Erythroblast (primary cell): ENCODE data around the gene PLXNB1.

ENCODE experiments used
- GATA1 ChIP-seq: IDR thresholded peaks from 2 replicates; pipeline ENCODE4 v1.6.1; 2011; ENCODE audit warnings: low read depth, mild to moderate bottlenecking, control low read depth, low read length, moderate library complexity
- POLR2A ChIP-seq: IDR thresholded peaks from 2 replicates; pipeline ENCODE4 v1.6.1; 2011; ENCODE audit warnings: mild to moderate bottlenecking, low read length

- no peak for TF ChIP-seq POLR2A
- no peak for TF ChIP-seq GATA1
These were observed 10.7 kb downstream of the PLXNB1 start for GRCh38 chr3:48419149-48419548.
